ENCODE results near the gene INF2.

- TF ChIP-seq CTCF (IDR thresholded peaks at IDR 0.05) (no peak), ZFX (IDR thresholded peaks at IDR 0.05; ENCODE audit: borderline replicate concordance) (no peak)
Measured at GRCh38 chr14:104766256-104766862, 76.9 kb downstream of the INF2 start.
